Endodermal cell (in vitro differentiated cells): ENCODE measurements around the gene DIPK1A. TPM values are rescaled to one million over a fixed set of nuclear protein-coding genes. Genes with fewer than 3 reads are reported as not detected.

Source experiments
- DNase-seq: peaks from one replicate; pipeline ENCODE4 v3.0.0-alpha.2; 2017
- H3K27ac ChIP-seq: 2 replicates; pipeline ENCODE4 v1.5.1; 2013; ENCODE audit warnings: mild to moderate bottlenecking, low read depth, low read length, moderate library complexity
- H3K27me3 ChIP-seq: 2 replicates; pipeline ENCODE4 v1.6.1; 2013; ENCODE audit warnings: mild to moderate bottlenecking, low read length, moderate library complexity; ENCODE audit not compliant: insufficient read depth, control insufficient read depth, poor library complexity, severe bottlenecking
- H3K36me3 ChIP-seq: 2 replicates; pipeline ENCODE4 v1.7.0; 2013; ENCODE audit warnings: mild to moderate bottlenecking, low read length, moderate library complexity; ENCODE audit not compliant: control insufficient read depth, insufficient read depth
- H3K4me1 ChIP-seq: one replicate; pipeline ENCODE4 v1.7.0; 2013; ENCODE audit warnings: low read length; ENCODE audit not compliant: control insufficient read depth, insufficient read depth
- H3K4me3 ChIP-seq: 2 replicates; pipeline ENCODE4 v1.5.1; 2013; ENCODE audit warnings: mild to moderate bottlenecking, low read length, moderate library complexity
- H3K9ac ChIP-seq: 2 replicates; pipeline ENCODE4 v1.6.1; 2013; ENCODE audit warnings: mild to moderate bottlenecking, low read length, moderate library complexity; ENCODE audit not compliant: poor library complexity, severe bottlenecking; ENCODE audit errors: extremely low read depth
- H3K9me3 ChIP-seq: 2 replicates; pipeline ENCODE4 v1.6.1; 2013; ENCODE audit warnings: mild to moderate bottlenecking, low read length, moderate library complexity; ENCODE audit not compliant: control insufficient read depth
- H3K27ac Mint-ChIP-seq: 2 replicates; pipeline ENCODE4 v1.8.0; 2020; ENCODE audit warnings: mixed read lengths
- H3K27me3 Mint-ChIP-seq: 2 replicates; pipeline ENCODE4 v1.8.0; 2021; ENCODE audit warnings: mild to moderate bottlenecking, mixed read lengths; ENCODE audit not compliant: insufficient read depth
- H3K36me3 Mint-ChIP-seq: 2 replicates; pipeline ENCODE4 v1.8.0; 2020; ENCODE audit warnings: low read depth, mixed read lengths
- H3K4me1 Mint-ChIP-seq: 2 replicates; pipeline ENCODE4 v1.8.0; 2020; ENCODE audit warnings: mixed read lengths
- H3K4me3 Mint-ChIP-seq: 2 replicates; pipeline ENCODE4 v1.8.0; 2020; ENCODE audit warnings: mild to moderate bottlenecking, moderate library complexity, mixed read lengths
- H3K9me3 Mint-ChIP-seq: 2 replicates; pipeline ENCODE4 v1.8.0; 2020; ENCODE audit warnings: mild to moderate bottlenecking, mixed read lengths
- WGBS, 2 experiments: methylation state at CpG; one replicate each; pipeline versions ENCODE4 v1.1.5 to v1.1.7; 2013; ENCODE audit warnings: missing lambda C conversion rate in 2 of 2, mixed read lengths in 1 of 2; ENCODE audit not compliant: insufficient coverage in 1 of 2, insufficient read length in 1 of 2; 5-methylcytosine and 5-hydroxymethylcytosine counted together
- total RNA-seq, 2 donors: library from RNA; stranded (reverse); fragmentation: NEBNext Ultra II Directional in 1 of 2; extraction: Animal tissue kit (Norgen Biotek cat#: 25700) in 1 of 2; gene quantifications; 2 replicates in 1 of 2; 3 replicates in 1 of 2; pipeline ENCODE4 v1.2.1, GENCODE V29; 2021
- TF ChIP-seq, protein P1 (sequence below): fragments of 200-600 bp; sonication (generic); conservative IDR thresholded peaks from 2 replicates; pipeline ENCODE4 v1.5.0; 2021; ENCODE audit warnings: antibody characterized with exemption, mild to moderate bottlenecking

The DIPK1A gene
- total RNA-seq, 2 donors from 2014 or later = 4.0 to 6.6 TPM

DNA sequence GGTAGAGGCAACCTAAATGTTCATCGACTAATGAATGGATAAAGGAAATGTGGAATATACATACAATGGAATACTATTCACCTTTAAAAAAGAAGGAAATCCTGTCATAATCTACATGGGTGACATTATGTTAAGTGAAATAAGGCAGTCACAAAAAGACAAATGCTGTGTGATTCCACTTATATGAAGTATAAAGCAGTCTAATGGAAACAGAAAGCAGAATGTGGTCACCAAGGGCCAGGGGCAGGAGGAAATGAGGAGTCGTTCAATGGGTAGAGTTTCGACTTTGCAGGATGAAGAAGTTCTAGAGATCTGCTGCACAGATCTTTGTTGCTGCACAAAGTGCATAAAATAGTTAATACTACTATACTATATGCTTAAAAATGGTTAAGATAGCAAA is 7.8 kb downstream of the DIPK1A start:
- Mint-ChIP-seq H3K27me3 (no peaks in the 10 kb centered on the region), H3K9me3 (no peaks in the 10 kb centered on the region), H3K27ac (no peak overlapping the region), H3K4me3 (no peak overlapping the region), H3K4me1 (no peaks in the 10 kb centered on the region), H3K36me3 (no peaks in the 10 kb centered on the region)
- Histone ChIP-seq H3K9me3 (no peaks in the 10 kb centered on the region), H3K36me3 (no peaks in the 10 kb centered on the region), H3K27me3 (no peaks in the 10 kb centered on the region), H3K4me1 (no peaks in the 10 kb centered on the region), H3K4me3 (no peak overlapping the region), H3K9ac (no peak overlapping the region), H3K27ac (no peak overlapping the region)
- 100% methylated on average over 1 to 2 of the region's 3 CpGs for WGBS, 2 experiments
- TF ChIP-seq, protein P1, sequence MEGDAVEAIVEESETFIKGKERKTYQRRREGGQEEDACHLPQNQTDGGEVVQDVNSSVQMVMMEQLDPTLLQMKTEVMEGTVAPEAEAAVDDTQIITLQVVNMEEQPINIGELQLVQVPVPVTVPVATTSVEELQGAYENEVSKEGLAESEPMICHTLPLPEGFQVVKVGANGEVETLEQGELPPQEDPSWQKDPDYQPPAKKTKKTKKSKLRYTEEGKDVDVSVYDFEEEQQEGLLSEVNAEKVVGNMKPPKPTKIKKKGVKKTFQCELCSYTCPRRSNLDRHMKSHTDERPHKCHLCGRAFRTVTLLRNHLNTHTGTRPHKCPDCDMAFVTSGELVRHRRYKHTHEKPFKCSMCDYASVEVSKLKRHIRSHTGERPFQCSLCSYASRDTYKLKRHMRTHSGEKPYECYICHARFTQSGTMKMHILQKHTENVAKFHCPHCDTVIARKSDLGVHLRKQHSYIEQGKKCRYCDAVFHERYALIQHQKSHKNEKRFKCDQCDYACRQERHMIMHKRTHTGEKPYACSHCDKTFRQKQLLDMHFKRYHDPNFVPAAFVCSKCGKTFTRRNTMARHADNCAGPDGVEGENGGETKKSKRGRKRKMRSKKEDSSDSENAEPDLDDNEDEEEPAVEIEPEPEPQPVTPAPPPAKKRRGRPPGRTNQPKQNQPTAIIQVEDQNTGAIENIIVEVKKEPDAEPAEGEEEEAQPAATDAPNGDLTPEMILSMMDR = no peak
- no peak for DNase-seq

- DNase-seq = no peak
- no peaks in the 10 kb centered on the region for H3K27me3 ChIP-seq
- TF ChIP-seq, protein P1 = no peak
- WGBS, 2 experiments = 95% methylated on average over 1 of the region's 1 CpG; no CpG with 5 or more reads in 1 of the 2 experiments
- H3K36me3 ChIP-seq = no peaks in the 10 kb centered on the region
- H3K9ac ChIP-seq = no peak overlapping the region
- no peak overlapping the region for H3K27ac ChIP-seq
- H3K4me3 ChIP-seq = no peak overlapping the region
- Mint-ChIP-seq H3K27ac (no peak overlapping the region), H3K36me3 (no peaks in the 10 kb centered on the region), H3K9me3 (no peaks in the 10 kb centered on the region), H3K27me3 (no peaks in the 10 kb centered on the region), H3K4me3 (no peak overlapping the region), H3K4me1 (no peaks in the 10 kb centered on the region)
- H3K4me1 ChIP-seq = no peaks in the 10 kb centered on the region
- H3K9me3 ChIP-seq = no peaks in the 10 kb centered on the region
These were observed 8.5 kb downstream of the DIPK1A start for GRCh38 chr1:92952714-92953113.

- 90 to 93% methylated on average over 4 of the region's 4 CpGs for WGBS, 2 experiments
- Histone ChIP-seq H3K36me3 (no peaks in the 10 kb centered on the region), H3K27ac (no peak overlapping the region), H3K27me3 (no peaks in the 10 kb centered on the region), H3K9ac (no peak overlapping the region), H3K9me3 (no peaks in the 10 kb centered on the region), H3K4me3 (no peak overlapping the region), H3K4me1 (no peaks in the 10 kb centered on the region)
- H3K27me3 Mint-ChIP-seq = no peaks in the 10 kb centered on the region
- H3K4me1 Mint-ChIP-seq = no peaks in the 10 kb centered on the region
- no peak for DNase-seq
- no peak overlapping the region for H3K27ac Mint-ChIP-seq
- H3K4me3 Mint-ChIP-seq = no peak overlapping the region
- no peaks in the 10 kb centered on the region for H3K36me3 Mint-ChIP-seq
- TF ChIP-seq, protein P1 = no peak
- H3K9me3 Mint-ChIP-seq = no peaks in the 10 kb centered on the region
These were observed 10.1 kb downstream of the DIPK1A start for GRCh38 chr1:92951141-92951582.
